Stimulated activated CD8-positive, alpha-beta memory T cell treated with anti-CD3 and anti-CD28 coated beads, Interleukin-4, amount 100 ng/mL, for 4 hours (primary cell): ENCODE measurements around the gene ARHGAP31.

Source experiments
- DNase-seq, 2 donors: peaks; one replicate each; pipeline ENCODE4 v3.0.0-alpha.2; 2020; ENCODE audit warnings: low read depth in 2 of 2, low spot score in 1 of 2

Gene ARHGAP31

GRCh38 chr3:119378259-119378803, 84.1 kb downstream of the ARHGAP31 start:
- DNase-seq: no peak

- no peak for DNase-seq
These were observed 86.5 kb downstream of the ARHGAP31 start for GRCh38 chr3:119380697-119381096.

GRCh38 chr3:119382134-119382533, 88.0 kb downstream of the ARHGAP31 start:
- no peak for DNase-seq

- DNase-seq: no peak
These were observed 94.4 kb downstream of the ARHGAP31 start for GRCh38 chr3:119388577-119388976.

- no peak for DNase-seq
These were observed 101.8 kb downstream of the ARHGAP31 start for GRCh38 chr3:119395923-119396358.

GRCh38 chr3:119396870-119397269, 102.7 kb downstream of the ARHGAP31 start:
- no peak for DNase-seq

- DNase-seq: no peak
These were observed 106.3 kb downstream of the ARHGAP31 start for GRCh38 chr3:119400466-119400865.

- no peak for DNase-seq
These were observed 106.9 kb downstream of the ARHGAP31 start for GRCh38 chr3:119401069-119401468.

GRCh38 chr3:119401503-119402440, 107.6 kb downstream of the ARHGAP31 start:
- DNase-seq: no peak

GRCh38 chr3:119402791-119403190, 108.6 kb downstream of the ARHGAP31 start:
- no peak for DNase-seq

- no peak for DNase-seq
These were observed 109.0 kb downstream of the ARHGAP31 start for GRCh38 chr3:119403201-119403600.

- no peak for DNase-seq
These were observed 111.1 kb downstream of the ARHGAP31 start for GRCh38 chr3:119405315-119405714.

GRCh38 chr3:119408243-119408950, 114.2 kb downstream of the ARHGAP31 start:
- DNase-seq: no peak

GRCh38 chr3:119409844-119410243, 115.7 kb downstream of the ARHGAP31 start:
- no peak for DNase-seq

GRCh38 chr3:119413603-119414280, 119.6 kb downstream of the ARHGAP31 start:
- DNase-seq: no peak

- no peak for DNase-seq
These were observed 122.7 kb downstream of the ARHGAP31 start for GRCh38 chr3:119416873-119417272.

- DNase-seq: no peak
These were observed 123.8 kb downstream of the ARHGAP31 start for GRCh38 chr3:119417771-119418512.

GRCh38 chr3:119418641-119419040, 124.5 kb downstream of the ARHGAP31 start:
- DNase-seq: no peak

GRCh38 chr3:119420196-119420595, 126.0 kb downstream of the ARHGAP31 start:
- no peak for DNase-seq

- DNase-seq: no peak
These were observed 133.5 kb downstream of the ARHGAP31 start for GRCh38 chr3:119427669-119428068.

GRCh38 chr3:119428538-119428937, 134.4 kb downstream of the ARHGAP31 start:
- no peak for DNase-seq
